ENCODE measurements around the gene FHIP2A. TPM values are rescaled to one million over a fixed set of nuclear protein-coding genes. Genes with fewer than 3 reads are reported as not detected.
A peak's percentile ranks its signal among the peaks of the same experiment; 100 is the strongest.
"Not testable (repeated sequence)": the region's sequence is repeated elsewhere in the genome, so short reads cannot be mapped to it uniquely, and the experiment has no call there.

Gene FHIP2A
- total and polyA plus RNA-seq, 2 experiments from 2014 or later, result 6.7 to 11.8 TPM

DNA sequence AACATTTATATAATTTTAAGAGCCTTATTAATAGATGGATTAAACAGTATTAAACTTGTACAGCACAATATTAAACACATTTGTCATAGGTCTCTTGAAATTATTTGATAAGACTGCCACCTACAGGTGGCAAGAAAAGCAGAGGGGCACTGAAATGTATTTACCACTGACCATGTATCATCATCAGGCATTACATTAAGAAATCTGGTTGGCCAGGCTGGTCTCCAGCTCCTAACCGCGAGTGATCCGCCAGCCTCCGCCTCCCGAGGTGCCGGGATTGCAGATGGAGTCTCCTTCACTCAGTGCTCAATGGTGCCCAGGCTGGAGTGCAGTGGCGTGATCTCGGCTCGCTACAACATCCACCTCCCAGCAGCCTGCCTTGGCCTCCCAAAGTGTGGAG, 35.1 kb upstream of the FHIP2A start:
- not testable (repeated sequence) for H3K4me2 ChIP-seq; H2AFZ ChIP-seq; H4K20me1 ChIP-seq (replicated peaks; ENCODE audit: insufficient read depth); H3K79me2 ChIP-seq (replicated peaks; ENCODE audit: insufficient read depth); H3K36me3 Mint-ChIP-seq (ENCODE audit: low read depth); H3K27me3 ChIP-seq (ENCODE audit: insufficient read depth); H3K4me3 Mint-ChIP-seq; H3K9me3 Mint-ChIP-seq; H3F3A ChIP-seq (replicated peaks; ENCODE audit: low read depth); H3K9me2 ChIP-seq (ENCODE audit: insufficient read depth); H3K4me3 ChIP-seq; H3K36me3 ChIP-seq (ENCODE audit: insufficient read depth); H3K27ac ChIP-seq (ENCODE audit: low read depth); H3K27me3 Mint-ChIP-seq (ENCODE audit: insufficient read depth, low read depth, poor library complexity); H3K27ac Mint-ChIP-seq; H3K4me1 Mint-ChIP-seq; H3K4me1 ChIP-seq (ENCODE audit: insufficient read depth)
- DNase-seq (ENCODE audit: low spot score), result peak; percentile 45
- TF ChIP-seq, protein P1, sequence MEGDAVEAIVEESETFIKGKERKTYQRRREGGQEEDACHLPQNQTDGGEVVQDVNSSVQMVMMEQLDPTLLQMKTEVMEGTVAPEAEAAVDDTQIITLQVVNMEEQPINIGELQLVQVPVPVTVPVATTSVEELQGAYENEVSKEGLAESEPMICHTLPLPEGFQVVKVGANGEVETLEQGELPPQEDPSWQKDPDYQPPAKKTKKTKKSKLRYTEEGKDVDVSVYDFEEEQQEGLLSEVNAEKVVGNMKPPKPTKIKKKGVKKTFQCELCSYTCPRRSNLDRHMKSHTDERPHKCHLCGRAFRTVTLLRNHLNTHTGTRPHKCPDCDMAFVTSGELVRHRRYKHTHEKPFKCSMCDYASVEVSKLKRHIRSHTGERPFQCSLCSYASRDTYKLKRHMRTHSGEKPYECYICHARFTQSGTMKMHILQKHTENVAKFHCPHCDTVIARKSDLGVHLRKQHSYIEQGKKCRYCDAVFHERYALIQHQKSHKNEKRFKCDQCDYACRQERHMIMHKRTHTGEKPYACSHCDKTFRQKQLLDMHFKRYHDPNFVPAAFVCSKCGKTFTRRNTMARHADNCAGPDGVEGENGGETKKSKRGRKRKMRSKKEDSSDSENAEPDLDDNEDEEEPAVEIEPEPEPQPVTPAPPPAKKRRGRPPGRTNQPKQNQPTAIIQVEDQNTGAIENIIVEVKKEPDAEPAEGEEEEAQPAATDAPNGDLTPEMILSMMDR (conservative IDR thresholded peaks at IDR 0.05; ENCODE audit: low read depth in 2 of 2), result peak; percentile 59 to 67
- peak; percentile 62 for ATAC-seq

DNA sequence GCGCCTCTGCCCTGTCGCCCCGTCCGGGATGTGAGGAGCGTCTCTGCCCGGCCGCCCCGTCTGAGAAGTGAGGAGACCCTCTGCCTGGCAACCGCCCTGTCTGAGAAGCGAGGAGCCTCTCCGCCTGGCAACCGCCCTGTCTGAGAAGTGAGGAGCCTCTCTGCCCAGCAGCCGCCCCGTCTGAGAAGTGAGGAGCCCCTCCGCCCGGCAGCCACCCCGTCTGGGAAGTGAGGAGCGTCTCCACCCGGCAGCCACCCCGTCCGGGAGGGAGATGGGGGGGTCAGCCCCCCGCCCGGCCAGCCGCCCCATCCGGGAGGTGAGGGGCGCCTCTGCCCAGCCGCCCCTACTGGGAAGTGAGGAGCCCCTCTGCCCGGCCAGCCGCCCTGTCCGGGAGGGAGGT, 34.4 kb upstream of the FHIP2A start:
- not testable (repeated sequence) for H3K4me1 Mint-ChIP-seq; H3K27ac ChIP-seq (ENCODE audit: low read depth); ATAC-seq; H2AFZ ChIP-seq; H3K4me2 ChIP-seq; H4K20me1 ChIP-seq (replicated peaks; ENCODE audit: insufficient read depth); H3K27me3 ChIP-seq (ENCODE audit: insufficient read depth); DNase-seq (ENCODE audit: low spot score); H3K4me3 ChIP-seq; H3K27ac Mint-ChIP-seq; H3K36me3 ChIP-seq (ENCODE audit: insufficient read depth); H3K36me3 Mint-ChIP-seq (ENCODE audit: low read depth); H3K27me3 Mint-ChIP-seq (ENCODE audit: insufficient read depth, low read depth, poor library complexity); H3K9me3 Mint-ChIP-seq; H3K4me3 Mint-ChIP-seq; H3F3A ChIP-seq (replicated peaks; ENCODE audit: low read depth); H3K9me2 ChIP-seq (ENCODE audit: insufficient read depth); H3K4me1 ChIP-seq (ENCODE audit: insufficient read depth); H3K79me2 ChIP-seq (replicated peaks; ENCODE audit: insufficient read depth)

DNA sequence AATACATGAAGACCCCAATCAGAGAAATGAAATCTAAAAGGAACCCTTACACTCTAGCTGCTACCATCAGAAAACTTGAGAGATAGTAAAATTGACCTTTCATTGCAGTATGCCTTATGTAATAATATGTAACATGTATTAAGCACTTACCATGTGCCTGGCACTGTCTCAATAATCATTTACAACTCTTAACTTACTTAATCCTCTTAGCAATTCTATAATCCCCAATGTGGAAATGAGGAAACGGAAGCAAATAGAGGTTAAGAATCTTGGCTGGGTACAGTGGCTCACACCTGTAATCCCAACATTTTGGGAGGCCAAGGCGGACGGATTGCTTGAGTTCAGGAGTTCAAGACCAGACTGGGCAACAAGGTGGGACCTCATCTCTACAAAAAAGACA, 29.8 kb upstream of the FHIP2A start:
- Histone ChIP-seq H2AFZ (no peak overlapping the region), H3K4me2 (no peak overlapping the region), H3K4me1 (ENCODE audit: insufficient read depth) (no peaks in the 10 kb centered on the region), H3K79me2 (replicated peaks; ENCODE audit: insufficient read depth) (no peaks in the 10 kb centered on the region), H3K27ac (ENCODE audit: low read depth) (no peak overlapping the region), H4K20me1 (replicated peaks; ENCODE audit: insufficient read depth) (no peaks in the 10 kb centered on the region), H3K9me2 (ENCODE audit: insufficient read depth) (peaks cover 3% of the 10 kb centered on the region; the same call in 1 of the 2 replicates), H3K36me3 (ENCODE audit: insufficient read depth) (no peaks in the 10 kb centered on the region), H3K27me3 (ENCODE audit: insufficient read depth) (no peaks in the 10 kb centered on the region), H3F3A (replicated peaks; ENCODE audit: low read depth) (no peaks in the 10 kb centered on the region), H3K4me3 (no peak overlapping the region)
- peaks cover 6% of the 10 kb centered on the region; the same call in 2 of the 3 replicates for H3K9me3 Mint-ChIP-seq
- no peak overlapping the region for H3K27ac Mint-ChIP-seq
- no peak for DNase-seq (ENCODE audit: low spot score)
- H3K36me3 Mint-ChIP-seq (ENCODE audit: low read depth), result no peaks in the 10 kb centered on the region
- H3K4me3 Mint-ChIP-seq, result no peak overlapping the region
- no peaks in the 10 kb centered on the region for H3K27me3 Mint-ChIP-seq (ENCODE audit: insufficient read depth, low read depth, poor library complexity)
- ATAC-seq, result no peak
- no peaks in the 10 kb centered on the region for H3K4me1 Mint-ChIP-seq
- TF ChIP-seq, protein P2, sequence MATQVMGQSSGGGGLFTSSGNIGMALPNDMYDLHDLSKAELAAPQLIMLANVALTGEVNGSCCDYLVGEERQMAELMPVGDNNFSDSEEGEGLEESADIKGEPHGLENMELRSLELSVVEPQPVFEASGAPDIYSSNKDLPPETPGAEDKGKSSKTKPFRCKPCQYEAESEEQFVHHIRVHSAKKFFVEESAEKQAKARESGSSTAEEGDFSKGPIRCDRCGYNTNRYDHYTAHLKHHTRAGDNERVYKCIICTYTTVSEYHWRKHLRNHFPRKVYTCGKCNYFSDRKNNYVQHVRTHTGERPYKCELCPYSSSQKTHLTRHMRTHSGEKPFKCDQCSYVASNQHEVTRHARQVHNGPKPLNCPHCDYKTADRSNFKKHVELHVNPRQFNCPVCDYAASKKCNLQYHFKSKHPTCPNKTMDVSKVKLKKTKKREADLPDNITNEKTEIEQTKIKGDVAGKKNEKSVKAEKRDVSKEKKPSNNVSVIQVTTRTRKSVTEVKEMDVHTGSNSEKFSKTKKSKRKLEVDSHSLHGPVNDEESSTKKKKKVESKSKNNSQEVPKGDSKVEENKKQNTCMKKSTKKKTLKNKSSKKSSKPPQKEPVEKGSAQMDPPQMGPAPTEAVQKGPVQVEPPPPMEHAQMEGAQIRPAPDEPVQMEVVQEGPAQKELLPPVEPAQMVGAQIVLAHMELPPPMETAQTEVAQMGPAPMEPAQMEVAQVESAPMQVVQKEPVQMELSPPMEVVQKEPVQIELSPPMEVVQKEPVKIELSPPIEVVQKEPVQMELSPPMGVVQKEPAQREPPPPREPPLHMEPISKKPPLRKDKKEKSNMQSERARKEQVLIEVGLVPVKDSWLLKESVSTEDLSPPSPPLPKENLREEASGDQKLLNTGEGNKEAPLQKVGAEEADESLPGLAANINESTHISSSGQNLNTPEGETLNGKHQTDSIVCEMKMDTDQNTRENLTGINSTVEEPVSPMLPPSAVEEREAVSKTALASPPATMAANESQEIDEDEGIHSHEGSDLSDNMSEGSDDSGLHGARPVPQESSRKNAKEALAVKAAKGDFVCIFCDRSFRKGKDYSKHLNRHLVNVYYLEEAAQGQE (IDR thresholded peaks at IDR 0.05; ENCODE audit: unreplicated experiment), result no peak
- TF ChIP-seq, protein P3, sequence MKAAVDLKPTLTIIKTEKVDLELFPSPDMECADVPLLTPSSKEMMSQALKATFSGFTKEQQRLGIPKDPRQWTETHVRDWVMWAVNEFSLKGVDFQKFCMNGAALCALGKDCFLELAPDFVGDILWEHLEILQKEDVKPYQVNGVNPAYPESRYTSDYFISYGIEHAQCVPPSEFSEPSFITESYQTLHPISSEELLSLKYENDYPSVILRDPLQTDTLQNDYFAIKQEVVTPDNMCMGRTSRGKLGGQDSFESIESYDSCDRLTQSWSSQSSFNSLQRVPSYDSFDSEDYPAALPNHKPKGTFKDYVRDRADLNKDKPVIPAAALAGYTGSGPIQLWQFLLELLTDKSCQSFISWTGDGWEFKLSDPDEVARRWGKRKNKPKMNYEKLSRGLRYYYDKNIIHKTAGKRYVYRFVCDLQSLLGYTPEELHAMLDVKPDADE (IDR thresholded peaks at IDR 0.05), result no peak
- TF ChIP-seq, protein P1 (conservative IDR thresholded peaks at IDR 0.05; ENCODE audit: low read depth in 2 of 2), result no peak
- TF ChIP-seq ZNF114 (CRISPR knock-in tag; IDR thresholded peaks at IDR 0.05) (no peak), EZH2 (IDR thresholded peaks at IDR 0.05; ENCODE audit: low read depth, unreplicated experiment) (no peak)
